SK-N-SH (cell line): Measurements from ENCODE around the gene LARP4. TPM values are rescaled to one million over a fixed set of nuclear protein-coding genes. Genes with fewer than 3 reads are reported as not detected.
"Not testable (repeated sequence)": the region's sequence is repeated elsewhere in the genome, so short reads cannot be mapped to it uniquely, and the experiment has no call there.

Experiments used
- CTCF ChIA-PET: fragments of 300-600, 350-600 bp; formaldehyde crosslinking; extraction: SDS; loops from one replicate; lab custom pipeline; 2021; lab: Yijun Ruan, JAX
- POLR2A ChIA-PET: fragments of 350-600 bp; sonication (Branson Sonifier 250); formaldehyde crosslinking; extraction: SDS; loops from one replicate; lab custom pipeline; 2020; ENCODE audit warnings: antibody characterized with exemption, inconsistent platforms; lab: Yijun Ruan, JAX
- DNase-seq: peaks from one replicate; pipeline ENCODE4 v3.0.0; 2012
- H2AFZ ChIP-seq: fragments of 200-600 bp; sonication (generic); 2 replicates; pipeline ENCODE4 v1.8.1; 2016; ENCODE audit warnings: antibody characterized with exemption, mild to moderate bottlenecking, low read depth
- H3F3A ChIP-seq: fragments of 200-600 bp; sonication (generic); replicated peaks from 2 replicates; pipeline ENCODE3; 2016; ENCODE audit warnings: antibody characterized with exemption, mild to moderate bottlenecking; ENCODE audit not compliant: insufficient read depth
- H3K27ac ChIP-seq, 2 experiments: fragments of 200-500 bp in 1 of 2; fragments of 200-600 bp in 1 of 2; sonication (Bioruptor generic) in 1 of 2; sonication (generic), shearing (Covaris generic) in 1 of 2; 2 replicates each; pipeline versions ENCODE4 v1.5.1 to v1.6.1; 2014 to 2016; ENCODE audit warnings: low read depth in 2 of 2, inconsistent platforms in 1 of 2, low read length in 1 of 2, mild to moderate bottlenecking in 1 of 2, mixed read lengths in 1 of 2
- H3K27me3 ChIP-seq: fragments of 200-600 bp; sonication (generic), shearing (Covaris generic); 2 replicates; pipeline ENCODE4 v1.6.1; 2016; ENCODE audit warnings: mixed run types; ENCODE audit not compliant: insufficient read depth
- H3K36me3 ChIP-seq, 2 experiments: fragments of 200-500 bp in 1 of 2; fragments of 200-600 bp in 1 of 2; sonication (Bioruptor generic) in 1 of 2; sonication (generic) in 1 of 2; replicated peaks in 1 of 2; 2 replicates each; pipeline versions ENCODE3 to v1.5.1; 2014 to 2016; ENCODE audit warnings: low read length in 1 of 2, mild to moderate bottlenecking in 1 of 2; ENCODE audit not compliant: insufficient read depth in 2 of 2, control insufficient read depth in 1 of 2
- H3K4me1 ChIP-seq, 2 experiments: fragments of 200-500 bp in 1 of 2; fragments of 200-600 bp in 1 of 2; sonication (Bioruptor generic) in 1 of 2; sonication (generic), shearing (Covaris generic) in 1 of 2; 2 replicates each; pipeline versions ENCODE4 v1.5.1 to v1.6.1; 2014 to 2016; ENCODE audit warnings: low read depth in 1 of 2, low read length in 1 of 2, mixed run types in 1 of 2; ENCODE audit not compliant: insufficient read depth in 2 of 2, control insufficient read depth in 1 of 2
- H3K4me2 ChIP-seq: fragments of 200-600 bp; sonication (generic), shearing (Covaris generic); 2 replicates; pipeline ENCODE4 v1.6.1; 2017; ENCODE audit warnings: mixed run types
- H3K4me3 ChIP-seq, 2 experiments: fragments of 200-500 bp in 1 of 2; fragments of 200-600 bp in 1 of 2; sonication (Bioruptor generic) in 1 of 2; sonication (generic), shearing (Covaris generic) in 1 of 2; 2 replicates each; pipeline versions ENCODE4 v1.5.1 to v1.8.1; 2014 to 2016; ENCODE audit warnings: low read depth in 2 of 2, inconsistent platforms in 1 of 2, low read length in 1 of 2, mild to moderate bottlenecking in 1 of 2, mixed read lengths in 1 of 2, moderate library complexity in 1 of 2
- H3K79me2 ChIP-seq: fragments of 200-600 bp; sonication (generic); 2 replicates; pipeline ENCODE4 v1.8.1; 2017; ENCODE audit warnings: mild to moderate bottlenecking; ENCODE audit not compliant: insufficient read depth
- H3K9ac ChIP-seq: fragments of 200-600 bp; sonication (generic); 2 replicates; pipeline ENCODE4 v1.6.1; 2017; ENCODE audit warnings: mixed run types
- H3K9me2 ChIP-seq: fragments of 200-600 bp; sonication (generic); 2 replicates; pipeline ENCODE4 v1.6.1; 2017; ENCODE audit warnings: mixed run types
- H3K9me3 ChIP-seq: fragments of 200-600 bp; sonication (generic); 2 replicates; pipeline ENCODE4 v1.6.1; 2017; ENCODE audit warnings: mixed run types, mild to moderate bottlenecking, moderate library complexity
- H4K20me1 ChIP-seq: fragments of 200-600 bp; sonication (generic); 2 replicates; pipeline ENCODE4 v1.6.1; 2017; ENCODE audit warnings: mild to moderate bottlenecking, mixed run types; ENCODE audit not compliant: insufficient read depth
- CHD2 ChIP-seq: fragments of 150-350 bp; IDR thresholded peaks from 2 replicates; pipeline ENCODE4 v1.6.1; 2018; ENCODE audit warnings: low read length; ENCODE audit not compliant: partially characterized antibody
- EZH2phosphoT487 ChIP-seq: fragments of 200-600 bp; sonication (generic); IDR thresholded peaks from 2 replicates; pipeline ENCODE4 v1.6.1; 2017; ENCODE audit warnings: low read depth, mixed run types, mild to moderate bottlenecking, antibody characterized with exemption, moderate library complexity, borderline replicate concordance
- FOSL2 ChIP-seq: IDR thresholded peaks from 2 replicates; pipeline ENCODE4 v1.4.0; 2012; ENCODE audit warnings: low read depth, mild to moderate bottlenecking, moderate library complexity, borderline replicate concordance
- FOXJ3 ChIP-seq: sonication (generic); formaldehyde crosslinking; IDR thresholded peaks from 2 replicates; pipeline ENCODE4 v1.5.1; 2020; ENCODE audit warnings: mild to moderate bottlenecking, missing genetic modification reagents
- FOXM1 ChIP-seq: IDR thresholded peaks from 2 replicates; pipeline ENCODE4 v1.4.0; 2012; ENCODE audit warnings: low read depth, mild to moderate bottlenecking
- GABPA ChIP-seq: IDR thresholded peaks from 2 replicates; pipeline ENCODE4 v1.4.0; 2012; ENCODE audit warnings: low read depth, mild to moderate bottlenecking
- MEF2A ChIP-seq: IDR thresholded peaks from 2 replicates; pipeline ENCODE4 v1.4.0; 2012; ENCODE audit warnings: low read depth, borderline replicate concordance
- MXI1 ChIP-seq: IDR thresholded peaks from 2 replicates; pipeline ENCODE4 v1.6.1; 2012; ENCODE audit warnings: mild to moderate bottlenecking, low read depth, low read length, improper control_type of control experiment
- NFIC ChIP-seq: IDR thresholded peaks from 2 replicates; pipeline ENCODE4 v1.4.0; 2012; ENCODE audit warnings: borderline replicate concordance
- NRF1 ChIP-seq: IDR thresholded peaks from 2 replicates; pipeline ENCODE4 v1.6.1; 2012; ENCODE audit warnings: low read depth, mild to moderate bottlenecking, low read length
- RAD21 ChIP-seq: IDR thresholded peaks from 2 replicates; pipeline ENCODE4 v1.6.1; 2012; ENCODE audit warnings: mild to moderate bottlenecking, low read length
- RCOR1 ChIP-seq: fragments of 150-350 bp; IDR thresholded peaks from 2 replicates; pipeline ENCODE4 v1.6.1; 2017; ENCODE audit warnings: antibody characterized with exemption, low read length
- TCF12 ChIP-seq: IDR thresholded peaks from 2 replicates; pipeline ENCODE4 v1.4.0; 2012
- TEAD4 ChIP-seq: IDR thresholded peaks from 2 replicates; pipeline ENCODE4 v1.4.0; 2012; ENCODE audit warnings: mild to moderate bottlenecking, borderline replicate concordance; ENCODE audit not compliant: insufficient read depth
- WGBS: methylation state at CpG from one replicate; pipeline ENCODE4 v1.1.6; 2017; ENCODE audit warnings: low lambda C conversion rate; 5-methylcytosine and 5-hydroxymethylcytosine counted together
- polyA plus RNA-seq, 3 experiments: library from polyadenylated mRNA; depleted of rRNA; stranded (reverse); fragments of >200 nt; gene quantifications; 2 replicates each; pipeline ENCODE4 v1.2.3, GENCODE V29; 2012
- TF ChIP-seq, protein P1 (sequence below): IDR thresholded peaks from 2 replicates; pipeline ENCODE4 v1.4.0; 2012; ENCODE audit warnings: low read depth
- TF ChIP-seq, protein P2 (sequence below): IDR thresholded peaks from 2 replicates; pipeline ENCODE4 v1.4.0; 2012; ENCODE audit warnings: low read depth, borderline replicate concordance
- TF ChIP-seq, protein P3 (sequence below): IDR thresholded peaks from 2 replicates; pipeline ENCODE4 v1.4.0; 2012; ENCODE audit warnings: low read depth, borderline replicate concordance
- TF ChIP-seq, protein P4 (sequence below): fragments of 150-350 bp; IDR thresholded peaks from 2 replicates; pipeline ENCODE4 v1.6.1; 2016; ENCODE audit warnings: mild to moderate bottlenecking, low read depth, low read length
- TF ChIP-seq, protein P5 (sequence below): fragments of 200-600 bp; sonication (generic); IDR thresholded peaks from 2 replicates; pipeline ENCODE4 v1.6.1; 2017; ENCODE audit warnings: antibody characterized with exemption, mild to moderate bottlenecking, moderate library complexity

Gene LARP4
- polyA plus RNA-seq, 1 of the 3 experiments (the other 2 are of a cell fraction), result 10.8 TPM

DNA sequence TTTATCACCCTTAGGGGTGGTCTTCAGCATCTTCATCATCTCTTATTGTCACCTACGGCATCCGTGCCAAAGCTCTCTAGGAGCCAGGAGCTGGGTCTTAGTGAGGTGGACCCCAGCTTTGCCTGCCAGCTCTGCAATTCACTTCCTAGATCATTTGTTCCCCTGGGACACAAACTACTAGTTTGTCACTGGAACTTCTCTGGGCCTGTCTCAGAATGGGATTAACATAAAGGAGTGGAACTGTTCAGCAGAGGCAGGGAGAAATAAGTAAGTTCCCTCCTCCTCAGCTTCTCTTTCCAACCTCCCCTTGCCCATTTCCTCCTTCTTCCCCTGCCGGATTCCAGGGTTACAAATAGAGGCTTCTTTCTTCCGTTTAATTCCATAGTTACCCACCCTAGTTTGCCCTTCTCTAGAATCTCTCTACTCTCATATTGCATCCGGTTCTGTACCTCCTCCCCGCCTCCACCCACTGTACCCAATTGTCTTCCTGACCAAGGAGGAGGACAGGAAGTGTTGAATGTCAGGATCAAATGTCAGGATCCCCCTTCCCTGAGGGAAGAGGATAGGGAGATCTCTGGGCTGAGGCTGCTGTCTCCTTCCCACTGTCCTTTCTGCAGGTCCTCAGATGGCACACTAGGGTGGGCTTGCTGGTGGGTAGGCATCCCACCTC is 25.0 kb downstream of the LARP4 start:
- ChIA-PET CTCF (no interaction called here), POLR2A (no interaction called here)
- Histone ChIP-seq H3K79me2 (peaks cover 80% of the 10 kb centered on the region), H2AFZ (no peak overlapping the region), H3K9me3 (no peaks in the 10 kb centered on the region), H3K9me2 (no peaks in the 10 kb centered on the region), H3F3A (peaks cover 18% of the 10 kb centered on the region), H3K9ac (no peak overlapping the region), H3K27me3 (no peaks in the 10 kb centered on the region), H3K4me3 (no peak overlapping the region), H3K4me1 (peaks cover 0 to 11% of the 10 kb centered on the region in 2 experiments; a peak in 2 of 4 replicates), H3K27ac (0 out of 4 replicates have a peak overlapping the region, but pooled peaks of 1 of the 2 experiments have one; percentile 6), H3K4me2 (no peak overlapping the region), H4K20me1 (peaks cover 23% of the 10 kb centered on the region), H3K36me3 (peaks cover 18 to 28% of the 10 kb centered on the region in 2 experiments)
- DNase-seq, result no peak
- 80% methylated on average over 5 of the region's 6 CpGs for WGBS
- TF ChIP-seq, protein P1, sequence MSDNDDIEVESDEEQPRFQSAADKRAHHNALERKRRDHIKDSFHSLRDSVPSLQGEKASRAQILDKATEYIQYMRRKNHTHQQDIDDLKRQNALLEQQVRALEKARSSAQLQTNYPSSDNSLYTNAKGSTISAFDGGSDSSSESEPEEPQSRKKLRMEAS, result no peak
- TF ChIP-seq NRF1 (no peak), FOXJ3 (no peak), CHD2 (no peak), EZH2phosphoT487 (no peak), NFIC (no peak), TEAD4 (no peak), FOSL2 (no peak), FOXM1 (no peak), RCOR1 (no peak), TCF12 (no peak), MXI1 (no peak), RAD21 (no peak), MEF2A (no peak), GABPA (no peak)
- TF ChIP-seq, protein P2, sequence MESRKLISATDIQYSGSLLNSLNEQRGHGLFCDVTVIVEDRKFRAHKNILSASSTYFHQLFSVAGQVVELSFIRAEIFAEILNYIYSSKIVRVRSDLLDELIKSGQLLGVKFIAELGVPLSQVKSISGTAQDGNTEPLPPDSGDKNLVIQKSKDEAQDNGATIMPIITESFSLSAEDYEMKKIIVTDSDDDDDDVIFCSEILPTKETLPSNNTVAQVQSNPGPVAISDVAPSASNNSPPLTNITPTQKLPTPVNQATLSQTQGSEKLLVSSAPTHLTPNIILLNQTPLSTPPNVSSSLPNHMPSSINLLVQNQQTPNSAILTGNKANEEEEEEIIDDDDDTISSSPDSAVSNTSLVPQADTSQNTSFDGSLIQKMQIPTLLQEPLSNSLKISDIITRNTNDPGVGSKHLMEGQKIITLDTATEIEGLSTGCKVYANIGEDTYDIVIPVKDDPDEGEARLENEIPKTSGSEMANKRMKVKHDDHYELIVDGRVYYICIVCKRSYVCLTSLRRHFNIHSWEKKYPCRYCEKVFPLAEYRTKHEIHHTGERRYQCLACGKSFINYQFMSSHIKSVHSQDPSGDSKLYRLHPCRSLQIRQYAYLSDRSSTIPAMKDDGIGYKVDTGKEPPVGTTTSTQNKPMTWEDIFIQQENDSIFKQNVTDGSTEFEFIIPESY, result no peak
- TF ChIP-seq, protein P3, sequence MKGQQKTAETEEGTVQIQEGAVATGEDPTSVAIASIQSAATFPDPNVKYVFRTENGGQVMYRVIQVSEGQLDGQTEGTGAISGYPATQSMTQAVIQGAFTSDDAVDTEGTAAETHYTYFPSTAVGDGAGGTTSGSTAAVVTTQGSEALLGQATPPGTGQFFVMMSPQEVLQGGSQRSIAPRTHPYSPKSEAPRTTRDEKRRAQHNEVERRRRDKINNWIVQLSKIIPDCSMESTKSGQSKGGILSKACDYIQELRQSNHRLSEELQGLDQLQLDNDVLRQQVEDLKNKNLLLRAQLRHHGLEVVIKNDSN, result no peak
- TF ChIP-seq, protein P4, sequence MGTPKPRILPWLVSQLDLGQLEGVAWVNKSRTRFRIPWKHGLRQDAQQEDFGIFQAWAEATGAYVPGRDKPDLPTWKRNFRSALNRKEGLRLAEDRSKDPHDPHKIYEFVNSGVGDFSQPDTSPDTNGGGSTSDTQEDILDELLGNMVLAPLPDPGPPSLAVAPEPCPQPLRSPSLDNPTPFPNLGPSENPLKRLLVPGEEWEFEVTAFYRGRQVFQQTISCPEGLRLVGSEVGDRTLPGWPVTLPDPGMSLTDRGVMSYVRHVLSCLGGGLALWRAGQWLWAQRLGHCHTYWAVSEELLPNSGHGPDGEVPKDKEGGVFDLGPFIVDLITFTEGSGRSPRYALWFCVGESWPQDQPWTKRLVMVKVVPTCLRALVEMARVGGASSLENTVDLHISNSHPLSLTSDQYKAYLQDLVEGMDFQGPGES, result no peak
- TF ChIP-seq, protein P5, sequence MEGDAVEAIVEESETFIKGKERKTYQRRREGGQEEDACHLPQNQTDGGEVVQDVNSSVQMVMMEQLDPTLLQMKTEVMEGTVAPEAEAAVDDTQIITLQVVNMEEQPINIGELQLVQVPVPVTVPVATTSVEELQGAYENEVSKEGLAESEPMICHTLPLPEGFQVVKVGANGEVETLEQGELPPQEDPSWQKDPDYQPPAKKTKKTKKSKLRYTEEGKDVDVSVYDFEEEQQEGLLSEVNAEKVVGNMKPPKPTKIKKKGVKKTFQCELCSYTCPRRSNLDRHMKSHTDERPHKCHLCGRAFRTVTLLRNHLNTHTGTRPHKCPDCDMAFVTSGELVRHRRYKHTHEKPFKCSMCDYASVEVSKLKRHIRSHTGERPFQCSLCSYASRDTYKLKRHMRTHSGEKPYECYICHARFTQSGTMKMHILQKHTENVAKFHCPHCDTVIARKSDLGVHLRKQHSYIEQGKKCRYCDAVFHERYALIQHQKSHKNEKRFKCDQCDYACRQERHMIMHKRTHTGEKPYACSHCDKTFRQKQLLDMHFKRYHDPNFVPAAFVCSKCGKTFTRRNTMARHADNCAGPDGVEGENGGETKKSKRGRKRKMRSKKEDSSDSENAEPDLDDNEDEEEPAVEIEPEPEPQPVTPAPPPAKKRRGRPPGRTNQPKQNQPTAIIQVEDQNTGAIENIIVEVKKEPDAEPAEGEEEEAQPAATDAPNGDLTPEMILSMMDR, result no peak

DNA sequence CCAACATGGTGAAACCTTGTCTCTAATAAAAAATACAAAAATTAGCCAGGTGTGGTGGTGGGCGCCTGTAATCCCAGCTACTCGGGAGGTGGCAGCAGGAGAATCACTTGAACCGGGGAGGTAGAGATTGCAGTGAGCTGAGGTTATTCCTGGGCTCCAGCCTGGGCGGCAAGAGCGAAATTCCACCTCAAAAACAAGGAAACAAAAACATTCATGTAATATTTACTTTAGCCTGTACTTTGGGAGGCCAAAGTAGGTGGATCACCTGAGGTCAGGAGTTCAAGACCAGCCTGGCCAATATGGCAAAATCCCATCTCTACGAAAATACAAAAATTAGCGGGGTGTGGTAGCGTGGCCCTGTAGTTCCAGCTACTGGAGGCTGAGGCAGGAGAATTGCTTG is 31.0 kb downstream of the LARP4 start:
- not testable (repeated sequence) for H3K4me2 ChIP-seq

More for the DNA sequence above, 31.0 kb downstream of the LARP4 start:
- WGBS, result 85% methylated on average over 8 of the region's 8 CpGs
- DNase-seq, H3K4me1 ChIP-seq, H3K9me2 ChIP-seq, POLR2A ChIA-PET, H2AFZ ChIP-seq, H3K9ac ChIP-seq, H3K9me3 ChIP-seq, H3K27ac ChIP-seq, H3K27me3 ChIP-seq, H4K20me1 ChIP-seq, H3K4me3 ChIP-seq: not testable (repeated sequence)
- Histone ChIP-seq H3K79me2 (peaks cover 34% of the 10 kb centered on the region), H3F3A (peaks cover 14% of the 10 kb centered on the region), H3K36me3 (peaks cover 44 to 68% of the 10 kb centered on the region in 2 experiments)
- CTCF ChIA-PET, result interaction anchor here (1.4 kb wide), 1 partner anchor 23 kb away, joined by 3 read pairs; no protein-coding TSS in a partner anchor
